Lower leg skin (tissue), 3 donors: ENCODE data around the gene DCXR.

Experiments
- CTCF ChIP-seq, 3 donors: fragments of 450-650 bp; IDR thresholded peaks; one replicate each; pipeline ENCODE4 v1.5.1; 2016; ENCODE audit warnings: antibody characterized with exemption in 3 of 3, mild to moderate bottlenecking in 3 of 3, moderate library complexity in 2 of 3
- POLR2A ChIP-seq, 2 donors: fragments of 450-650 bp; IDR thresholded peaks; one replicate each; pipeline ENCODE4 v1.6.1; 2016 to 2017; ENCODE audit warnings: antibody characterized with exemption in 2 of 2, mild to moderate bottlenecking in 1 of 2, moderate library complexity in 1 of 2

DNA sequence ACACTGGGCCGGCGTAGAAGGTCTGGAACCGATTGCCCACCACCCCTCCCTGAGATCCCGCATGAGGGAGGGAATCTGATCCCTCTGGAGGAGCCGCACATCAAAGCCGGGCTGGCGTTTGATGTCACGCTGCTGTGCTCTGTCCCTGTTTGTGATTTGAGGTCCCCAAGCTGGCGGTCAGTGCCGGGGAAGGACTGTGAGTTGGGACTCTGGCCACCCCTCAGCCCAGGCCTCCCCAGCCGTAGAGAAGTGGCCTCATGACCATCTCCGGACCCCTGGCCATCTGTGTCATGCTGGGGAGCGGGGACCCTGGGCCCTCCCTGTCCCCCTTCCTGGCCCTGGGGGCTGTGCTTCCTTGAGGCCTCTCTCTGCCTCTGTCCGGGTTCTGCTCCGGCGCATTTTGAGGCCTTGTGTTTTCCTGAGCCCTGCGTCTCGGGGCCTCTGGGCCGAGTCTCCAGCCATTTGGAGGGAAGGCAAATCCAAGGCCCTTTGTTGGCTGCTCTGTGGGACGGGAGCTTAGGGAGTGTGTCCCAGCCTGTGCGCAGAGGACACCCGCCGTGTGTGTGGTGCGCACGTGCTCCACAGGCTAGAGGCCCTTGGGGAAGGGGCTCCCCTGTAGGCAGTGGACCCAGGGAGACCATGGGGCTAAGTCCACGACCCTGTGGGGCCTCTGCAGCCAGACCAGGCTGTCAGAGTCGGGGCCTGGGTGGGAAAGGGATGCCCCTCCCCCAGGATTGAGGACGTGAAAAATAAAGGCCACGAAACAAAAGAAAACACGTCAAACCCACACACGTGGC is 45.0 kb downstream of the DCXR start:
- TF ChIP-seq CTCF (IDR thresholded peaks at IDR 0.05), result no peak
- no peak for TF ChIP-seq POLR2A (IDR thresholded peaks at IDR 0.05)
